Stimulated activated CD8-positive, alpha-beta memory T cell treated with anti-CD3 and anti-CD28 coated beads, Interleukin-4, amount 100 ng/mL, for 1 hour (primary cell): ENCODE data around the gene ATXN7.

Experiments
- DNase-seq, 2 donors: peaks; one replicate each; pipeline ENCODE4 v3.0.0-alpha.2; 2020; ENCODE audit warnings: low read depth in 2 of 2, low spot score in 1 of 2

Gene ATXN7, protein sequence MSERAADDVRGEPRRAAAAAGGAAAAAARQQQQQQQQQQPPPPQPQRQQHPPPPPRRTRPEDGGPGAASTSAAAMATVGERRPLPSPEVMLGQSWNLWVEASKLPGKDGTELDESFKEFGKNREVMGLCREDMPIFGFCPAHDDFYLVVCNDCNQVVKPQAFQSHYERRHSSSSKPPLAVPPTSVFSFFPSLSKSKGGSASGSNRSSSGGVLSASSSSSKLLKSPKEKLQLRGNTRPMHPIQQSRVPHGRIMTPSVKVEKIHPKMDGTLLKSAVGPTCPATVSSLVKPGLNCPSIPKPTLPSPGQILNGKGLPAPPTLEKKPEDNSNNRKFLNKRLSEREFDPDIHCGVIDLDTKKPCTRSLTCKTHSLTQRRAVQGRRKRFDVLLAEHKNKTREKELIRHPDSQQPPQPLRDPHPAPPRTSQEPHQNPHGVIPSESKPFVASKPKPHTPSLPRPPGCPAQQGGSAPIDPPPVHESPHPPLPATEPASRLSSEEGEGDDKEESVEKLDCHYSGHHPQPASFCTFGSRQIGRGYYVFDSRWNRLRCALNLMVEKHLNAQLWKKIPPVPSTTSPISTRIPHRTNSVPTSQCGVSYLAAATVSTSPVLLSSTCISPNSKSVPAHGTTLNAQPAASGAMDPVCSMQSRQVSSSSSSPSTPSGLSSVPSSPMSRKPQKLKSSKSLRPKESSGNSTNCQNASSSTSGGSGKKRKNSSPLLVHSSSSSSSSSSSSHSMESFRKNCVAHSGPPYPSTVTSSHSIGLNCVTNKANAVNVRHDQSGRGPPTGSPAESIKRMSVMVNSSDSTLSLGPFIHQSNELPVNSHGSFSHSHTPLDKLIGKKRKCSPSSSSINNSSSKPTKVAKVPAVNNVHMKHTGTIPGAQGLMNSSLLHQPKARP

DNA sequence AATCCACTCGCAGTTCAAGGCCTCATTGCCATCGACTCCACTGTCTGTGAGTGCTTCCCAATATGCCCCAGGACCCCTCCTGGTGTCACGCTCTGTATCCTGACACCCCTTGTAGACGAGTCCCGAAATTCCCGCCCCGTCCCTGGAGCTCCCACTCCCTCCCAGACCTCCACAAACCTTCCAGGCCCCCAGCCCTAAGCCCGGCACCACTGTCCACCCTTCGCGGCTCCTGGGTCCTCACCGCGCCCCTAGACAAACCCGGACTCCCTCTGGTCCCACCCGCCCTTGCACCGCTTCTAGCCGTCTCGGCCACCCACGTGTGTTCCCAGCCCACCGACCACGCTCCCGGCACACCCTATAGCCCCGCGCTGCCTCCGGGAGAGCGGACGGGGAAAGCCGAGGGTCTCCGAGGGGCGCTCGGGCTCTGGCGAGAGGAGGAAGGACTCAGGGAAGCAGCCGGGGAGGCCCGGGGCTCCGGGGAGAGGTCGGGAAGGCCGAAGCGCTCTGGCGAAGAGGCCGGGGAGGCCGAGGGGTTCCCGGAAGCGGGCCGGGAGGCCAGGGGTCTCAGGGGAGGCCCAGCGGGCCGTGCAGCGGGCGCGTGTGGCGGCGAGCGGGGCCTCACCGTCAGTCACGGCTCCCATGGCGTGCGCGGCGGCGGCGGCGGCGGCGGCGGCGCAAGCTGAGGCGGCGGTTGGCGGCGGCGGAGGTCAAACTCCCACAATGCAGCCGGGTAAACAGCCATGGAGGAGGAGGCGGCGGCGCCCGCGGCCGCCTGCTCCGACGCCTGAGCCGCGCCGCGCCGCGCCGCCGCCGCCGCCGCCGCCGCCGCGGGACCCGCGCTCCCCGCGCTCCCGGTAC is at the start of gene ATXN7, which contains the start of gene THOC7:
Gene ATXN7 (plus strand): TSS at position 718 of the 858 bp plus-strand sequence. CDS start 48,732 bp downstream, outside the sequence.
Gene THOC7 (minus strand): TSS at position 656 of the 858 bp plus-strand sequence. CDS start 15 bp downstream, at position 641.
- peak in 1 of 2 donors; percentile 48 for DNase-seq

DNA sequence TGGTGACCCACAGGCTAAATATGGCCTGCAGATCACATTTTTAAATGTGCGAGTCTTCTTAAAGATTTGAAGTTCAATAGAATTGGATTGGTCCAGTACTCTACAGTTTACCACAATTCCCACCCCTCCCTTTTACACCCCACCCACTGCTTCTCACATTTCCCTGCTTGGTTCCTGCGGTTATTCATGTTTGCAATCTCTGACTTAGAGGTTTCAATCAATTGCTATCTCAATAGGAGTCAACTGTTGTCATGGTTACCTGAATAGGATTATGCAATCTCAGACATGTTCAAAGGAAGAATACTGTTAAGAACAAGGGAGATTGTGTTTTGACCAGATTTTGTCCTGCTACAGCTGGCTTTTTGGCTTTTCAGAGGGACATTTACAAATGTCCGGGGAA is 49.4 kb upstream of the ATXN7 start:
- no peak for DNase-seq

DNA sequence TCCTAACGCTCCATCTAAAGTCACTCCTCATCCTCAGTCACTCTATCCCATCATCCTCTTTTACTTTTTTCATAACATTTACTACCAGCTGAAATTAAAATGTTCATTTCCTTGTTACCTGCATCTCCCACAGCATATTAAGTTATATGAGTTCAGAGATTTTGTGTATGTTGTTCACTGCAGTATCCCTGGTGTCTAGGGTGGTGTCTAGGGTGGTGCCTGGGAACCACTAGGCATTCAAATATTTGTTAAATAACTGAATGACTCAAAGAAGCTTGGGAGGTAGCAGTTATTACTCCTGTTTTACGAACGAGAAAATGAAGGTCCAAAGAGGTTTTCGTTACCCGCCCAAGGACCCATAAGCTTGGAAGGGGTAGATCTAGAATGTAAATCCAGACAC is 46.4 kb upstream of the ATXN7 start:
- DNase-seq, result no peak

DNA sequence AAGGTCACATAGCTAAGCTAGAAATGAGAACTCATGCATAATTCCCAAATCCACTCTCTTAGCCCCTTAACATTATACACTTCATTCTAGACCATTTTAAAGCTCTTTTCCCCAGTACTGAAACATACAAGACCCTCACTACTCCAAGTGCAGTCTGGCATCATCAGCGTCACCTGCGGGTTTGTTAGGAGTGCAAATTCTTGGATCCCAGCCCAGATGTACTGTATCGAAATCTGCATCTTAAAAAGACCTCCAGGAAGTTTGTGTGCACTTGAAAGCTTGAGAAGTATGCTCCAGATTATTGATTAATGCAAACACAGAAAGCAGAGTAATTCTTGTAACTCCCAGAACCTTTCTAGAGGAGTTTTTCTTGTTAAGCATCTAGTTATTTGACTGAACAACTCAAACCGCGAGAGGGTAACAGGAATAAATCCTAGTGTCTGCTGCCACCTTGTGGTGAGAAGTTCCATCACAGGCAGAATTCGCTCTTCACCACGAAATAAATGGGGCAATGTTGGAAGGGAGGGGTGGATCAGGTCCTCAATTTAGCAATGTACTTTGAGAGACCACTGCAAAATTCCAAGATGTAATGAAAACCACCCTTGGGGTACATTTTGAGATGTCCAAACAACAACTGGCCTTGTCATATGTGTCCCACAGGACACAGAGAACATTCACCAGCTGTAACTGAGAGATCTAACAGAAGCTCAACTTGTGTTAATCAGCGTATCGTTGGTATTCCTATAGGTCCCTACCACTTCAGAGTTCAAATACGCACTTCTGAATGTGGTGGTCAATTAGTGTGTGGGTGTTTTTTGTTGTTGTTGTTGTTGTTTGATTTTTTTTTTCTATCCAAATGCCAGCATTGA is 45.2 kb upstream of the ATXN7 start:
- DNase-seq, result peak; percentile 11 to 38

DNA sequence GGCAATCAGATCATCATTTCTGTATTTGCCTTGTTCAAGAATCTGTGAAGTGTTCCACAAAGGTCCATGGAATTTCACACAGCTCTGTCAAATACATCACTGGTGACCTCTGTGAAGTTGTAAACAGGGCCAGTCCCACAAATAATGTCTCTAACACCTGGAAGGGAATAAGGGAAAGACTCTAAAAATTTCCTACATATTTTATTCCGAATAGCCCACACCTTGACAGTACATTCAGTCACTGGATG is 44.6 kb upstream of the ATXN7 start, which contains the start of gene C3orf49:
Gene C3orf49 (plus strand): TSS at position 149 of the 248 bp plus-strand sequence. CDS start 173 bp downstream, outside the sequence.
- no peak for DNase-seq

DNA sequence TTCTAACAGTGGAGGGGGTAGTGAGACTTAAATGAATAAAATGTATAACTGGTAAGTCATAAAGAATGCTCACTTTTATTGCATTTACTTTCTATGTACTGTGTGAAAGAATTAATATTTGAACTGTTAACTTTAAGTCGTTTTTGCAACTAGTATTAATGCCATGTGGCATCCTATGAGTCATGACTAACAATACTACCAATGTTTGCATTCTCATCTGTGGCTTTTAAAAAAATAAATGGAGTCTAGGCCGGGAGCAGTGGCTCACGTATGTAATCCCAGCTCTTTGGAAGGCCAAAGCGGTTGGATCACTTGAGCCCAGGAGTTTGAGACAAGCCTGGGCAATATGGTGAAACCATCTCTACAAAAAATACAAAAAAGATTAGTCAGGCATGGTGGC is 39.4 kb upstream of the ATXN7 start:
- DNase-seq, result no peak

DNA sequence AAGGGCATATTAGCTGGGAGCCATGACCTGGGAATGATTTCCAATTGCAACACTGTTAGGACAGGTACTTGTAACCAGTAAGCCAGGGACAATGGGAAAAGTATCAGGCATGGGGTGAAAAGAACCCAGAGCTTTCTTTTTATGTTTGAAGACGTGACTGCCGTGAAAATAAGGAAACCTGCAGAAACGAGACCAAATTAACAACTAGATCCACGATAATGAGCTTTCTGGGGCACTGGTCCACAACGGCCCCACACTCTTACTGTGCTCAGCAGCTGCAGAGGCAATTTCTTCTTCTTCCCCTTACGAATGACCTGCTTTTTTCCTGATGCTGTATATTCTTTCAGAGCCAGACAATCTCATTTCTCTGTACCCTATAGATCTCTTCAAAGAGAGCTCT is 33.1 kb upstream of the ATXN7 start:
- no peak for DNase-seq

DNA sequence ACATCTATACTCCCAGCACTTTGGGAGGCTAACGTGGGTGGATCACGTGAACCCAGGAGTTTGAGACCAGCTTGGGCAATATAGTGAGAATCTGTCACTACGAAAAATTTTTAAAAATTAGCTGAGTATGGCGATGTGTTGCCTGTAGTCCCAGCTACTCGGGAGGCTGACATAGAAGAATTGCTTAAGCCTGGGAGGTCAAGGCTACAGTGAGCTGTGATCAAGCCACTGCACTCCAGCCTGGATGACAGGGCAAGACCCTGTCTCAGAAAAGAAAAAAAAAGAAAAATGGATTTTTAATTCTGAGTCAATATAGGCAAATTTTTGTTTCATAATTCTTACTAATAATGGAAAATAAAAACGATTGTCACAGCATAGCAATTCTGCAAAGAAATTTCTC is 31.3 kb upstream of the ATXN7 start:
- DNase-seq, result no peak

DNA sequence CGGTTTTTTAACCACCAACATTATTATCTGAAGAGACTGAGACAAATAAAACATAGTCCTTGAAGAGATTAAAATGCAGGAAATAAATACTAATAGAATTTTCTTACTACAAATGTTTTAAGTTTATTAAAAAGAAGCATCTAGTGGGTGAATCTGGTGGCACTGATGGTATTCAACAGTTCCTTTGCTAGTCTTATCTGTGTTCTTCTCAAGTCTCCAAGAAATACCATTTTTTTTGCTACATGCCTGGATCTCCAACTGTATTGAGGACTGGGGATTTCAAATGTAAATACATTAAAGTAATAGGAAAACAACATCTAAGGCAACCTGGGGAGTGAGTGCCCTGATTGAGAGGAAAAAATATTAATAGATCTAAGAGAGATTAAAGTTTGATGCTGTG is 22.0 kb upstream of the ATXN7 start:
- no peak for DNase-seq

DNA sequence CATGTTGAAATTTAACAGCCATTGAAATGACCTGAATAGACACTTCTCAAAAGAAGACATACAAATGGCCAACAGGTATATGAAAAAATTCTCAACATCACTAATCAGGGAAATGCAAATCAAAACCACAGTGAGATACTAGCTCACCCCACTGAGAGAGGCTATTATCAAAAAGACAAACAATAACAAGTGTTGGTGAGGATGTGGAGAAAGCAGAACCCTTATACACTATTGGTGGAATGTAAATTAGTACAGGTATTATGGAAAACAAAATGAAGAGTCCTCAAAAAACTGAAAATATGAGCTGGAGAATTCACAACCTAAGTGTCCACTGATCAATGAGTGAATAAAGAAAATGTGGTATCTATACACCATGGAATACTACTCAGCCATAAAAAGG is 21.5 kb upstream of the ATXN7 start:
- no peak for DNase-seq

DNA sequence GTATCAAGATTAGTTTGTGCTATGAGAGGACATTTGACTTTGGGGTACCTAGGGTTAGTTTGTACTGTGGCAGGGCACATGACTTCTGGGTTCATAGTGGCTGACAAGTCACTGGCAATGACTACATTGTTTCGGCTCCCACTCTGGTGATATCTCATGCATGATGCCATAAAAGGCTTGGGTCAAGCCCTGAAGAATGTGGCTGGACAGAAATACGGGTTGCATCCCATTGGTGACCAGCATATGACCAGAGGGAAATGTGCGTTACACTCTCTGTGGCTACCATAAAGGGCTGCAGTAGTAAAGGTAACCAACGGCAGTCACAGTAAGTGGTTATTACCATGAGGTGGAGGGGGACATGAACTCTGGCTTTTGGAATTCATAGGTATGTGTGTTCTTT is 18.5 kb upstream of the ATXN7 start:
- DNase-seq, result no peak

DNA sequence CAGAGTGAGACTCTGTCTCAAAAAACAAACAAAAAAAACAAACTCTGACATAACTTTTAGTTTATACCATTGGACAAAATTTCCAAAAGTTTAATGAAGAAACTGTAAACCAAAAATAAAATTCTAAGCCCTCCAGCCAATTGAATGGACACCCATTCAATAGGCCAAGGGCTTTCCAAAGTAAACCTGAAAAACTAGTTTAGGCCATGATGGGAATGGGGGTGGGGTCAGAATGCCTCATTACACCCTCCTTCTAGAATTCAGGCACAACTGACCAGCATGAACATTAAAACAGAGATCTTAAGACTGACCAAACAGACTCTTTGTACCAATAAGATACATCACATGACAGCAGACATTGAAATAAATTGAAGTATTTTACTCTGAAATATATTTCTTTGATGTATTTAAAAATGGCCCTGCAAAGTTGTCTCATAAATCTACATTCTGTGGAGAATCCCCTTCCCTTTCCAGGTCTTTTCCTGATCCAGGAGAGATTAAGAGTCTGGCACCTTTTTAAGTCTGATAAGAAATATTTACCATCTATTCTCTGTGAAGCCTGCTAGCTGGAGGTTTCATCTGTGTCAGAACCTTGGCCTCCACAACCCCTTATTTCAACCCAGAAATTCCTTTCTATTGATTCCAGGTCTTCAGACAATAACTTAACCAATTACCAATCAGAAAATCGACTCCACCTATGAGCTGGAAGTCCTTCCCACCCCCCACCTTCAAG is 15.8 kb upstream of the ATXN7 start:
- no peak for DNase-seq

DNA sequence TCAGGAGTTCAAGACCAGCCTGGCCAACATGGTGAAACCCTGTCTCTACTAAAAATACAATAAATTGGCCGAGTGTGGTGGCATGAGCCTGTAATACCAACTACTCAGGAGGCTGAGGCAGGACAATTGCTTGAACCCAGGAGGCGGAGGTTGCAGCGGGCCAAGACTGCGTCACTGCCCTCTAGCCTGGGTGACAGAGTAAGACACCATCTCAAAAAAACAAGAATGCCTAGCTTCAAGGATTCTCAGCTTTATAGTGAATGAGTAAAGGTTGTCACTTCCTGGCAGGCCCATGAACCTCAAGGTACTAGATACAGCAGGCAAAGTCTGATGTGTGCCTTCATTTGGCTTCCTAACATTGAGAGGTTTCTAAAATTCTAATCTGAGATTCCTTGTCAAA is 14.5 kb upstream of the ATXN7 start:
- DNase-seq, result no peak

DNA sequence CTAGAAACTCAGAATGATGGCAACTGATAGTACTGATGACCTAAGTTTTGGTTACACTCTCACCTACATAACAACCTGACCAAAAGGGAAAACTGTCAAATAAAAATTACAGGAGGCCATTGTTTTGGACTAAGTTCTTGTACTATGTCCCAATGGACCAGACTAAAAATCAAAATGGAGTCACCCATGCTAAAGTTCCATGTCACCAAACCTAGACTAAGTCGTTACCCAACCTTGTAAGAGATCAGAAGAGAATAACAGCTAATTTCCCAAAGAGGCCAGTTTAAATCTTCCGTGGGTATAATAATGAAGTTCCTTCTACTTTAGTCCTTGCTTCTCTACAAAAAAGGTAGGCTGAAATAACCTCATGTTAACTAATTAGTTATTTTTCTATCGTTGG is 12.4 kb upstream of the ATXN7 start:
- DNase-seq, result no peak

DNA sequence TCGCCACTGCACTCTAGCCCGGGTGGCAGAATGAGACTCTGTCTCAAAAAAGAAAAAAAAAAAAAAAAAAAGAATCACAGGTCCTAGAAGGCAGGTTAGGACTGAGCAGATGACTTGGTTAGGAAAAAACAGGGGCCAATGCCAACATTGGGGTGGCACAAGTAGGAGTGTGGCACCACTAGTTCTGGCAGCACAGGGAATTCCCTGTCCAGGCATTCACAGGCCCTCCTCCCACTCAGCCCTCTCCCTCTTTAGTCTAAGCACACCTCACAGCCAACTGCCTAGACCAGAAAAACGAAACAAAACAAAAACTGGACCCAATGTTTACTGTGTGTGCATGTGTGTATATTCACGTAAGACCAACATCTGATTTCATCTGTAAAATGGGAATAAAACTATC is 10.6 kb upstream of the ATXN7 start:
- no peak for DNase-seq

DNA sequence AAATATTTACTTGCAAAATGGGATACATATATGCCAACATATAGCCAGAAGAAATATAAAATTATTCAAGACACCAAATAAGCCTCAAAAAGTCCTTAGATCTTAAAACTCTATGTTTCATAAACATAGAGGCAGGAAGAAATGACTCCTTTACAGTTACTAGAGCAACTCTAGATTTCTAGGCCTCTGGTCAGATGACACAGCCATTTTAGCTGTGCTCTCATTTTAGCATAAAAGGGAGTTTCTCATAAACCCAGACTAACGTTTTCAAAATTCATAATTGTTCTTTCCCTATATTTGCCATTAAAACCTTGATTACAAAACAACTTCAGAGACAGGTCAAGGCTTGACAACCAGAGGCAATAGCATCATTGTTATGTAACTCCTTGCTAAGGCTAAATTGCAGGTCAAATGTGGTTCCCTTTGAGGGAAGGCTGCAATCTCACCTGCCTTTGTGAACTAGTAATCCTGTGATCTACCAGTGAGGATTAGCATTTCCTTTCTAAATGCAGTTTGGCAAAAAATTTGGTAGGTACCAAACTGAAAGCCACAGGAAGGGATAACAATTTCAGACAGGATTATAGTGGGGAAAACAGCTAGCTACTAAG is 8.2 kb upstream of the ATXN7 start:
- no peak for DNase-seq

DNA sequence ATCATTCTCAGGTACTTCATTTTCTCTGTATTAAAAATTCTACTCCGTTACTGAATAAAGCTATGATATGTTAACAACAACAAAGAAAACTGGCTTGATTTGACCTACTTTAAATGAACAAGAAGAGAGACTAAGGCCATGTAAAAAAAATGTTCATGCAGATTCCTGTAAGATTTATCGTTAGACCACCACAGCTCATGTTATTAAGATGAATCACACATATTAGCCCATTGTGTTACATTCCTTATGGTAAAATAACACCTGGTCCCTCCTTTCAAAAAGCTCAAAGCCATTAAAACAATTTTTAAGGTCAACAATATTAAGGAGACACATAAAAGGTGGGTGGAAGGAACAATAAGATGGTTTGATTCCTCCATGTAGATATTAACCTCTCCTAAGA is 6.4 kb upstream of the ATXN7 start:
- no peak for DNase-seq

DNA sequence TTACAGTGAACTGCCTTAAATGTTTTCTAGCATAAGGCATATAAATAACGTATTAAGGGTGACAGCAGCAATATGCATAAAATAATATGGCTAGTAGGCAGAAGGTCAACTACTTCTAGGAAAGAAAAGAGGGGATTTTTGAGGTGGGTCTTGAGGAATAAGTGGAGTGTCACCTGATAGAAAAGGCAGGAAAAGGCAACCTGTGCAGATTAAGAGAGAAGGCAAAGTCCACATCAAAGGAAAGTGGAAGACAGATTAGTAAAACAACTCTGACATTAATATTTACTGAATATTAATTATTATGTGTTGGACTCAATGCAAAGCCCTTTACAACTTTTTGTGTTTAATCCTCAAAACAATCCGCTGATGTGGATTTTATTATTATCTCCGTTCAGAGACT is 2.9 kb upstream of the ATXN7 start:
- no peak for DNase-seq

DNA sequence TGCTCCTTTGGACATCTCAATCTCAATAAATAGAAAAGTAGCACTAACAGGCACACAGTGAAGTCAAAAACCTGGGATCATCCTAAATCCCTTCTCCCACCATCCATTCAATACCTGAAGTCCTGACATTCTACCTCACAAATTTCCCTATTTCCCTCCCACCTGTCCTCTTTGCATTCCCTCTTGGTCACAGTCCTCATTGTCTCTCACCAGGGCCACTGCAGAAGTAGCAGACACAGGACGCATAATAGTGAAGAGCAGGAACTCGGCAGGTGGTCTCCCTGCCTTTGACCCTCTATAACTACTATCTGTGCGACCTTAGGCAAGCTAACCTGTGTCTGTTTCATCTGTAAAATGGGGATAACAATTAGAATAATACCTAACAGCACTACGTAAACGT is 2.4 kb upstream of the ATXN7 start:
- no peak for DNase-seq
